GM18499 (cell line): ENCODE measurements around the gene CCDC66.
"Not testable (repeated sequence)": the region's sequence is repeated elsewhere in the genome, so short reads cannot be mapped to it uniquely, and the experiment has no call there.

Experiments
- ATAC-seq: cut with Tn5 transposase; IDR thresholded peaks from one replicate; pipeline ENCODE4 v1.9.1; 2021; ENCODE audit warnings: moderate number of reproducible peaks; ENCODE audit not compliant: insufficient read depth, unreplicated experiment

The CCDC66 gene

DNA sequence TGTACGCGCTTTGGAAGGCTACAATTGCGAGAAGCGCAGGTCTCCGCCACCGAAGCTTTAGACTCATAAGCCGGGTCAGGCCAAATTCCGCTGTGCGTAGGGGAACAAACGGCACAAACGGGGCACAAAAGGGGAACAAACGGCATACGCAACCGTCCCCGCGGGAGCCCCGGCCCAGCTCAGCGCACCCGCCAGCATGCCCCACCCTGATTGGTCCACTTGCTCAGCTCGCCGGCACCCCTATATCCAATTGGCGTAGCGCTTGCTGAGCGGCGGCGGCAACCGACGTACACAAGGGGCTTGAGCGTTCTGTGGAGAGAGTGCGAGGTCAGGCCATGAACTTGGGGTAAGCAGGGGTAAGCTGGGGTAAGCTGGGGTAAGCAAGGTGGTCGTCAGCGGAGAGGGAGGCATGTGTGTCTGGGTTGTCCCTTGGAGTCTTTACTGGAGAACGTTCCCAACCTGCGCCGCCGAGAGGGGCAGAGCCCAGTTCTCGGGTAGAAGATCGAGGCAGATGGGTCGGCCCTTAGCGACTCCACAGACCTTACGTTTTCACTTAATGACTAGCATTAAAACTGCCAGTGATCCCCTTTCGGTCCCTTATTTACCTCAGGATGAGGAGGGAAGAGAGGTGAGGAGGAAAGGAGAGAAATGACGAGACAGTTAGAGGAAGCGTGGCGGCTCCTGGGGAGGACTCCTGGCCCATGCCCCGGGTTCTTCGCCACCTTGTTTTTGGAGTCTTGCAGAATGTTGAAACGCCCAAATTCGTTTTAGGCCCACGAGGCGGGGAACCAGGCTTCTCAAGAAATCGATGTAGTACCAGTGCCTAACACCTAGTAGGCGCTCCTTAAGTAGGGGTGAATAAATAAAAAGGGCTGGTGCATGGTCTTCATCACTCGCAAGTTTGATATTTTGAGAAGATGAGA lies at the start of gene CCDC66:
CCDC66 (plus strand) TSS at position 268 of the 923 bp plus-strand sequence; CDS start at position 336, 68 bp downstream.
- ATAC-seq = peak; percentile 91

- ATAC-seq = no peak
These were observed 37.3 kb upstream of the CCDC66 start for GRCh38 chr3:56519641-56520040.

- no peak for ATAC-seq
These were observed 34.6 kb upstream of the CCDC66 start for GRCh38 chr3:56522374-56522773.

DNA sequence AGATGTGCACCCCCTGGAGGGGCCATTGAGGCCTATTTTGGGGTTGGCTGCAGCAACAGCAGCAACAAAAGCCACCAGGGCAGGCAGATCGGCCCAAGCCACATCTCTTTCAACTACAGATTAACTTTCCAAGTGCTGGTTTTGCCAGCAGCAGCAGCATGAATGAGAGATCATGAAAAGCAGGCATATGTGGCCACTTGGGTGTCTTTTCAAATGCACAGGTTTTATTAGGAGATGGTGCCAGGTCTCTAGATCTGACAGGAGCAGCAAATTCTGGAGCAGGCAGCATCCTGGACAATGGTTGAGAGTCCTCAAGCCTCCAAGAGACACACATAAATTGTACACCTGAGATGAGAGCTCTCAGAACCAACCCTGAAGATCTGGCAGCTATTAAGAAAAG lies 31.7 kb upstream of the CCDC66 start:
- no peak for ATAC-seq

DNA sequence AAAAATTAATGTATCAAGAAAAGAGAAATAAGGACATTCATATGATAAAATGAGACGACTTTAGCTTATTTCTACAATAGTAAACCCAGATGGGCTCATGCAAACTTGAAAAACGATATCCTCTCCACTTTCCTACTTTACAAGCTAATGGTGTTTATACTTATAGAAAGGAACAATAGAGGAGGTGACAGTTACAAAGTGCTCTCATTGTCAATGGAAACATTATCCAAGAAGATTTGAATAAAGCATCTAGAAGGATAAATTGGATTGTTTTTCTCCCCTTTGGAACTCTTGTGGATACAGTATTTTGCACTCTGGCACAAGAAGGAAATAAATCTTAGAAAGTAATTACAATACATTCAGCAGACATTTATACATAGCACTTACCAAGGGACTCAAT lies 20.2 kb upstream of the CCDC66 start:
- ATAC-seq = no peak

DNA sequence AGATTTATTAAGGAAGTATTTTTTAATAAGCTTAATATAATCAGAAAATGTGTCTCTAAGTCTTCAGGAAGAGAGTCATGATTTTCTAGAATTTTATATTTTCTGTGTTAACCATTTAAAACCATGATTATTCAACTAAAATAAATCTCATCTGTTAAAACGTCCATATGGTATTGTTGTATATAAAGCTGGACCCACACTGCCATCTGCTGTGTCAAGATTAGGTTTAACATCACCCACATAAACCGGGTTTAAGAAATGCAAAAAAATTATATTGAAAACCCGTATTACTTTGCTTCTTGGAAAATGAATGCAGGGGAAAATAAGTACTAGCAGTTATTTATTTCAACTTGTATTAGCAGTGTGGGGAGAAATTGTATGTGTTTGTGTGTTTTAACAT lies 9.5 kb upstream of the CCDC66 start:
- no peak for ATAC-seq

- no peak for ATAC-seq
These were observed 826 bp downstream of the CCDC66 start for GRCh38 chr3:56557831-56558170.

DNA sequence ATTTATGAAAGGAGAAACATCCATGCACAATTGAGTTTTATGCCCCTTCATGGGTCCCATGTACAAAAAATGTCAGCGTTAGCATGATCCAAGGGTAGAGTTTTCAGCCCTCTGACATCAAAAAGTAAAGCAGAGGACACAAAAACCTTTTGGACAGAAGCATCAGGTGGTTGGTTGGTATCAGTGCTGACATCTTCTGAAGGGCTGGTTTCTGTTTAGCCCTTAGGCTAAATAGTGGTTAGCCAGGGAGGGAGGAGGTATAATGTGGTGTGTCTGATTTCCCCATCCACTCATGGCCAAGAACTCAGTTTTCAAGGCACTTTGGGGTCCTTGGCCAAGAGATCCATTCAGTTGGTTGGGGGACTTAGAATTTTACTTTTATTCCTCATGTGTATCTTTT lies 16.5 kb downstream of the CCDC66 start:
- no peak for ATAC-seq

- ATAC-seq = not testable (repeated sequence)
These were observed 25.0 kb downstream of the CCDC66 start for GRCh38 chr3:56581941-56582340.

DNA sequence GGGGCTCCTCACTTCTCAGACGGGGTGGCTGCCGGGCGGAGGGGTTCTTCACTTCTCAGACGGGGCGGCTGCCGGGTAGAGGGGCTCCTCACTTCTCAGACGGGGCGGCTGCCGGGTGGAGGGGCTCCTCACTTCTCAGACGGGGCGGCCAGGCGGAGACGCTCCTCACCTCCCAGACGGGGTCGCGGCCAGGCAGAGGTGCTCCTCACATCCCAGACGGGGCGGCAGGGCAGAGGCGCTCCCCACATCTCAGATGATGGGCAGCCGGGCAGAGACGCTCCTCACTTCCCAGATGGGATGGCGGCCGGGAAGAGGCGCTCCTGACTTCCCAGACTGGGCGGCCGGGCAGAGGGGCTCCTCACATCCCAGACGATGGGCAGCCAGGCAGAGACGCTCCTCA lies 27.3 kb downstream of the CCDC66 start:
- ATAC-seq = not testable (repeated sequence)

GRCh38 chr3:56590814-56591213 lies 33.8 kb downstream of the CCDC66 start:
- no peak for ATAC-seq

DNA sequence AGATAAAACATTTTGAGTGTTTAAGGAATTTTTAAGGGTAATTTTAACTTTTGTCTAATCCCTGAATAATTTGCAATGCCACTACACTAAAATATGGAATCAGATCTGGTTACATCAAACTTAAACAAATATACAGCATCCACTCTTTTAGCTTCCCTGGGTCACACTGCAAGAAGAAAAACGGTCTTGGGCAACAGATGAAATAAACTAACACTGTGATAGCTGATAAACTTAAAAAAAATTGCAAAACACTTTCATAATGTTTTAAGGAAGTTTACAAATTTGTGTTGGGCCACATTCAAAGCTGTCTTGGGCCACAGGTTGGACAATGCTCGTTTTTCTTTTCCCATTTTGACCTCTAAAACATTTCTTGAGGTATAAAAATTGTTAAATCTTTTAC lies 34.3 kb downstream of the CCDC66 start:
- no peak for ATAC-seq

DNA sequence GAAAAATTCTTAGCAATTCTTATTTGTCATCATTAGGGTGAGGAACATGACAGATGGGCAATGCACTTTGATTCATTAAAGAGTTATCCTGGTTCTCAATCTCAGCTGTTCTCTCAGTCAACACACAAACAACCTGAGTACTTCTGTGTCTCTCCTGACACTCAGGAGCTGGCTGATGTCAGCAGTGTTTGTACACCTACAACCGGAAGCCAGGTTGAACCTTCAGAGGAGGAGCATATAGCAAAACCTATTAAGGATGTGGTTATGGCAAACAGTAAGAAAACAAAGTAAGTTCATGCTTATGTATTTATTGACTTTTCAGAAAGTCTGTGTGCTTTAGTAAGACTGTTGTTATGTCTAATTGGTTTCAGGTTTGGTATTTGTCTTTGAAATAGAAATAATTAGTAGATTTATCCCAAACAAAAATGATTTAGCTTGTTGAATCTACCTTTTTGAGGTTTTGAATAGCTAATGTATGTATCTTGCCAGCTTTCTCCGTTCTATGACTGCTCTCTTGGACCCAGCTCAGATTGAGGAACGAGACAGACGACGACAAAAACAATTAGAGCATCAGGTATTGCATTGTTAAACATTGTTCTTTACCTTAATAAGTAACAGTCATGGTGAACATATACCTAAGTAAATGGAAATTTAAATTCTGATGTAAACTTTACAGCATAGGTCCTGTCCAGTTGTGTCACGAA lies 36.6 kb downstream of the CCDC66 start:
- ATAC-seq = no peak

- no peak for ATAC-seq
These were observed 39.2 kb downstream of the CCDC66 start for GRCh38 chr3:56595975-56596840.

DNA sequence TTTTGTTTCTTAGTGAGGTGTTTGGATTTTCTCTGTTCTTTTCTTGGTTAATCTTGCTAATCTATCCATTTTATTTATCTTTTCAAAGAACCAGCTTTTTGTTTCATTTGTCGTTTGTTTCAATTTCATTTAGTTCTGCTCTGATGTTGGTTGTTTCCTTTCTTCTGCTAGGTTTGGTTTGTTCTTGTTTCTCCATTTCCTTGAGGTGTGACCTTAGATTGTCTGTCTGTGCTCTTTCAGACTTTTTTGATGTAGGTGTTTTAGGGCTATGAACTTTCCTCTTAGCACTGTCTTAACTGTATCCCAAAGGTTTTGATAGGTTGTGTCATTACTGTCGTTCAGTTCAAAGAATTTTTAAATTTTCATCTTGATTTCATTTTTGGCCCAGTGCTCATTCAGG lies 51.5 kb downstream of the CCDC66 start:
- not testable (repeated sequence) for ATAC-seq

DNA sequence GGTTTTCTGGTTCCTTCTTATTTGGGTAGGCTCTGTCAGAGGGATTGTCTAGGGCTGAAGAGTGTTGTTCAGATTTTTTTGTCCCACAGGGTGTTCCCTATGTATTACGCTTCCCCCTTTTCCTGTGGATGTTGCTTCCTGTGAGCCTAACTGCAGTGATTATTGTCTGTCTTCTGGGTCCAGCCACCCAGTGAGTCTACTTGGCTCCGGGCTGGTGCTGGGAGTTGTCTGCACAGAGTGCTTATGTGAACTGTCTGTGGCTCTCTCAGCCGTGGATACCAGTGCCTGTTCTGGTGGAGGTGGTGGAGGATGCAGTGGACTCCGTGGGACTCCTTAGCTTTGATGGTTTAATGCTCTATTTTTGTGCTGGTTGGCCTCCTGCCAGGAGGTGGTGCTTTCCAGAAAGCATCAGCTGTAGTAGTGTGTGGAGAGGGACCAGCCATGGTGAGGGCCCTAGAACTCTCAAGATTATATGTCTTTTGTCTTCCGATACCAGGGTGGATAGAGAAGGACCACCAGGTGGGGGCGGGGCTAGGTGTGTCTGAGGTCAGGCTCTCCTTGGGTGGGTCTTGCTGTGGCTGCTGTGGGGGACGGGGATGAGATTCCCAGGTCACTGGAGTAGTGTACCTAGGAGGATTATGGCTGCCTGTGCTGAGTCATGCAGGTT lies 53.8 kb downstream of the CCDC66 start:
- no peak for ATAC-seq

DNA sequence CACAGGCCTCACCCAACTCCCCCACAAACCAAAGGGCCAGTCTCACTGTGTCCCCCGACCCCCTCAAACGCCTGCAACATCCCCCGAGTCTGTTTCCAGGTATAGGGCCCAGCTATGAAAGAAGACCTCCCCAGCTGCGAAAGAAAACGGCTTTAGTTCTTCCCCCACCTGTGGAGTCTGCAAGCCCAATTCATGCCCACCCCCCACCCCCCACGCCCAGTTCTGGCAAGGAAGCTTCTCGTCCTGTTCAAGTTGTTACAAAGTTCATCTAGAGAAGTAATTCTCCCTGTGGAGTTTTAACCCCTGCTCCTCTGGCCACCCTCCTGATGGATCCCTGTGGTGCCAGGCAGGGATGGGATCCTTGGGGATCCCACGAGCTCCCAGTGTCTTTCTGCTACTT lies 54.4 kb downstream of the CCDC66 start:
- no peak for ATAC-seq

GRCh38 chr3:56612146-56612545 lies 55.2 kb downstream of the CCDC66 start:
- no peak for ATAC-seq

GRCh38 chr3:56613016-56613415 lies 56.0 kb downstream of the CCDC66 start:
- no peak for ATAC-seq

DNA sequence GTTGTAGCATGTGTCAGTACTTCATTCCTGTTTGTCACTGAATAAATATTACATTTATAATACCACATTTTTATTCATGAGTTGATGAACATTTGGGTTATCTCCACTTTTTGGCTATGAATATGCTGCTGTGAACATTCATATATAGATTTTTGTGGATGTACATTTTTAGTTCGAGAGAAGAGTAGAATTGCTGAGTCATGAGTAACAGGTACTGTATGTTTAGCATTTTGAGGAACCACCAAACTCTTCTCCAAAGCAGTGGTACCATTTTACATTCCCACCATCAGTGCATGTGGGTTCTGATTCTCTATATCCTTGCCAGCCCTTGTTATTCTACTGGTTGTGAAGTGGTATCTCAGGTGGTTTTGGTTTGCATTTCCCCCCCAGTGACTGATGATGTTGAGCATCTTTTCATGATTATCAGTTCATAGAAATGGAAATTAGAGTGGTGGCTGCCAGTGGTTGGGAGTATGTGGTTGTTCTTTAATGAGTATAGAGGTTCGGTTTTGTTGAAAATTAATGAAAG lies 59.6 kb downstream of the CCDC66 start:
- ATAC-seq = no peak
